ENCODE measurements around the gene CAP1. TPM values are rescaled to one million over a fixed set of nuclear protein-coding genes. Genes with fewer than 3 reads are reported as not detected.

Gene CAP1
- polyA plus RNA-seq, 1 donor from 2014 or later: 162 TPM

- Histone ChIP-seq H3F3A (ENCODE audit: insufficient read depth, low read length, poor library complexity, severe bottlenecking) (no peaks in the 10 kb centered on the region), H3K9me3 (ENCODE audit: low read length) (no peaks in the 10 kb centered on the region), H2AFZ (ENCODE audit: low read depth, low read length) (no peak overlapping the region), H4K20me1 (ENCODE audit: insufficient read depth) (no peaks in the 10 kb centered on the region), H3K27me3 (ENCODE audit: insufficient read depth, low read depth, low read length) (no peaks in the 10 kb centered on the region), H3K9ac (ENCODE audit: low read length) (no peak overlapping the region), H3K9me2 (ENCODE audit: insufficient read depth, low read length) (no peaks in the 10 kb centered on the region), H3K79me2 (replicated peaks; ENCODE audit: insufficient read depth, low read length) (no peaks in the 10 kb centered on the region), H3K4me2 (ENCODE audit: low read length) (no peak overlapping the region), H3K27ac (ENCODE audit: low read length) (no peak overlapping the region), H3K36me3 (ENCODE audit: insufficient read depth, low read length) (no peaks in the 10 kb centered on the region), H3K4me3 (ENCODE audit: low read length) (no peak overlapping the region)
- no peak for TF ChIP-seq REST (IDR thresholded peaks at IDR 0.05; ENCODE audit: borderline replicate concordance)
- no peak for TF ChIP-seq EP300 (conservative IDR thresholded peaks at IDR 0.05; ENCODE audit: poor library complexity, severe bottlenecking)
- TF ChIP-seq POLR2AphosphoS5 (IDR thresholded peaks at IDR 0.05): no peak
- TF ChIP-seq MXI1 (conservative IDR thresholded peaks at IDR 0.05; ENCODE audit: poor library complexity, severe bottlenecking): no peak
- TF ChIP-seq TAF1 (IDR thresholded peaks at IDR 0.05; ENCODE audit: low read depth): no peak
- no peak for TF ChIP-seq EZH2 (IDR thresholded peaks at IDR 0.05; ENCODE audit: borderline replicate concordance, insufficient read depth, low read length, poor library complexity, severe bottlenecking)
- TF ChIP-seq SMC3 (conservative IDR thresholded peaks at IDR 0.05; ENCODE audit: poor library complexity): no peak
- no peak for TF ChIP-seq RAD21 (conservative IDR thresholded peaks at IDR 0.05)
- no peak for TF ChIP-seq CTCF (IDR thresholded peaks at IDR 0.05; ENCODE audit: poor library complexity, severe bottlenecking)
Observed at GRCh38 chr1:40024671-40025070, 15.9 kb upstream of the CAP1 start.

- Histone ChIP-seq H3K27ac (ENCODE audit: low read length) (no peak overlapping the region), H3K4me2 (ENCODE audit: low read length) (no peak overlapping the region), H2AFZ (ENCODE audit: low read depth, low read length) (no peak overlapping the region), H3K4me3 (ENCODE audit: low read length) (no peak overlapping the region), H3K9ac (ENCODE audit: low read length) (no peak overlapping the region), H3F3A (ENCODE audit: insufficient read depth, low read length, poor library complexity, severe bottlenecking) (no peaks in the 10 kb centered on the region), H3K9me2 (ENCODE audit: insufficient read depth, low read length) (no peaks in the 10 kb centered on the region), H3K27me3 (ENCODE audit: insufficient read depth, low read depth, low read length) (no peaks in the 10 kb centered on the region), H3K79me2 (replicated peaks; ENCODE audit: insufficient read depth, low read length) (no peaks in the 10 kb centered on the region), H3K36me3 (ENCODE audit: insufficient read depth, low read length) (no peaks in the 10 kb centered on the region), H3K9me3 (ENCODE audit: low read length) (no peaks in the 10 kb centered on the region), H4K20me1 (ENCODE audit: insufficient read depth) (no peaks in the 10 kb centered on the region)
- no peak for TF ChIP-seq TAF1 (IDR thresholded peaks at IDR 0.05; ENCODE audit: low read depth)
- TF ChIP-seq EP300 (conservative IDR thresholded peaks at IDR 0.05; ENCODE audit: poor library complexity, severe bottlenecking): no peak
- no peak for TF ChIP-seq MXI1 (conservative IDR thresholded peaks at IDR 0.05; ENCODE audit: poor library complexity, severe bottlenecking)
- TF ChIP-seq REST (IDR thresholded peaks at IDR 0.05; ENCODE audit: borderline replicate concordance): no peak
- no peak for TF ChIP-seq CTCF (IDR thresholded peaks at IDR 0.05; ENCODE audit: poor library complexity, severe bottlenecking)
- TF ChIP-seq SMC3 (conservative IDR thresholded peaks at IDR 0.05; ENCODE audit: poor library complexity): no peak
- TF ChIP-seq RAD21 (conservative IDR thresholded peaks at IDR 0.05): no peak
- TF ChIP-seq POLR2AphosphoS5 (IDR thresholded peaks at IDR 0.05): no peak
- no peak for TF ChIP-seq EZH2 (IDR thresholded peaks at IDR 0.05; ENCODE audit: borderline replicate concordance, insufficient read depth, low read length, poor library complexity, severe bottlenecking)
Observed at GRCh38 chr1:40027647-40028046, 12.9 kb upstream of the CAP1 start.

Measured in neural cell (in vitro differentiated cells).